ENCODE measurements around the gene DBF4B. TPM values are rescaled to one million over a fixed set of nuclear protein-coding genes. Genes with fewer than 3 reads are reported as not detected.
A peak's percentile ranks its signal among the peaks of the same experiment; 100 is the strongest.
"Not testable (repeated sequence)": the region's sequence is repeated elsewhere in the genome, so short reads cannot be mapped to it uniquely, and the experiment has no call there.

DBF4B gene
- total RNA-seq, 4 donors from 2014 or later: 1.9 to 5.3 (median 3.8) TPM

DNA sequence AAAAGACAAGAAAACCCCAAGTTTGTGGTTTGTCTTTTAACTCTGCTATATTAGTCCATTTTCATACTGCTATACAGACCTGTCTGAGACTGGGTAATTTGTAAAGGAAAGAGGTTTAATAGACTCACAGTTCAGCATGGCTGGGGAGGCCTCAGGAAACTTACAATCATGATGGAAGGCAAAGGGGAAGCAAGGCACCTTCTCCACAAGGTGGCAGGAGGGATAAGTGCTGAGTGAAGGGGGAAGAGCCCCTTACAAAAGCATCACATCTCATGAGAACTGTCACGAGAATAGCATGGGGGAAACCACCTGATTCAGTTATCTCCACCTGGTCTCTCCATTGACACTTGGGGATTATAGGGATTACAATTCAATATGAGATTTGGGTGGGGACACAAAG, 36.8 kb downstream of the DBF4B start:
- Histone ChIP-seq H3K4me3 (no peak overlapping the region), H3K27ac (no peak overlapping the region), H3K36me3 (peaks cover 0 to 35% (median 0%) of the 10 kb centered on the region in 3 donors), H3K9me3 (no peaks in the 10 kb centered on the region), H3K4me1 (no peaks in the 10 kb centered on the region), H3K27me3 (no peaks in the 10 kb centered on the region)
- DNase-seq: no peak
- 71 to 89% methylated on average over 1 of the region's 1 CpG for WGBS, 2 donors
- intact Hi-C loops (cut with DNase I): no loop called here
- no peak for TF ChIP-seq POLR2A (IDR thresholded peaks at IDR 0.05)
- TF ChIP-seq CTCF (IDR thresholded peaks at IDR 0.05): no peak

DNA sequence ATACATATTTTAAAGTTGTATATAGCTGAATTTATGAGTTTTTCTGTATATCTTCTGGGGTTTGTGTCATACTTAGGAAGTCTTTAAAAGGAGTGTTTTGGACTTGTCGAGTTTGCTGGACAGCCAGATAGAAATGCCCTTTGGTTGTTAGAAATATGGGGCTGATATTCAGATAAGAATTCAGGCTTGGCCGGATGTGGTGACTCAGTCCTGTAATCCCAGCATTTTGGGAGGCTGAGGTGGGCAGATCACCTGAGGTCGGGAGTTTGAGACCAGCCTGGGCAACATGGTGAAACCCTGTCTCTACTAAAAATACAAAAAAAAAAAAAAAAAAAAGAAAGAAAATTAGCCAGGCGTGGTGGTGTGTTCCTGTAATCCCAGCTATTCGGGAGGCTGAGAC, 37.3 kb downstream of the DBF4B start:
- DNase-seq; H3K4me1 ChIP-seq; H3K9me3 ChIP-seq; H3K4me3 ChIP-seq; H3K27me3 ChIP-seq; intact Hi-C loops (cut with DNase I); H3K27ac ChIP-seq: not testable (repeated sequence)
- WGBS, 2 donors: 92% methylated on average over 4 to 5 of the region's 5 CpGs
- peaks cover 0 to 39% (median 0%) of the 10 kb centered on the region in 3 donors for H3K36me3 ChIP-seq

DNA sequence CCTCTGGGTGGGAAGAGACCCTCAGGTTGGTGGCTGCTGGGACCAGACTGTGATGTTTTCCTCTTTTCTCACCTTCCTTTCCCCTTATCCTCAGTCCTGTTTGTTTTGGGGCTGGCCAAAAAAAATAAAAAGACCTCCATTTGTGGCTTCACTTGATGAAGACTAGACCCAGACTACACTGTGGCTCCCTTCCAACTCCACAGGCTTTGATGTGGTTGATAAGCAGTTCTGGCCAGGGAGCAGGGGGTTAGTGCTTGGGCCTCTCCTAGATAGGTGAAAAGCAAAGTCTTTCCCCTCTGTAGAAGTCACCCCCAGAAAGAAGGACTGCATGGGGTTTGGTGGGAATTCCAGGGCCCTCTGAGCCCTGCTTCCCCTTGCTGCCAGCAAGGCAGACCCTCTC, 39.1 kb downstream of the DBF4B start:
- Histone ChIP-seq H3K36me3 (peaks cover 0 to 43% (median 0%) of the 10 kb centered on the region in 3 donors), H3K4me3 (no peak overlapping the region), H3K4me1 (no peaks in the 10 kb centered on the region), H3K9me3 (no peaks in the 10 kb centered on the region), H3K27ac (no peak overlapping the region), H3K27me3 (no peaks in the 10 kb centered on the region)
- no peak for DNase-seq
- TF ChIP-seq CTCF (IDR thresholded peaks at IDR 0.05) (no peak), POLR2A (IDR thresholded peaks at IDR 0.05) (no peak)
- intact Hi-C loops (cut with DNase I): no loop called here

DNA sequence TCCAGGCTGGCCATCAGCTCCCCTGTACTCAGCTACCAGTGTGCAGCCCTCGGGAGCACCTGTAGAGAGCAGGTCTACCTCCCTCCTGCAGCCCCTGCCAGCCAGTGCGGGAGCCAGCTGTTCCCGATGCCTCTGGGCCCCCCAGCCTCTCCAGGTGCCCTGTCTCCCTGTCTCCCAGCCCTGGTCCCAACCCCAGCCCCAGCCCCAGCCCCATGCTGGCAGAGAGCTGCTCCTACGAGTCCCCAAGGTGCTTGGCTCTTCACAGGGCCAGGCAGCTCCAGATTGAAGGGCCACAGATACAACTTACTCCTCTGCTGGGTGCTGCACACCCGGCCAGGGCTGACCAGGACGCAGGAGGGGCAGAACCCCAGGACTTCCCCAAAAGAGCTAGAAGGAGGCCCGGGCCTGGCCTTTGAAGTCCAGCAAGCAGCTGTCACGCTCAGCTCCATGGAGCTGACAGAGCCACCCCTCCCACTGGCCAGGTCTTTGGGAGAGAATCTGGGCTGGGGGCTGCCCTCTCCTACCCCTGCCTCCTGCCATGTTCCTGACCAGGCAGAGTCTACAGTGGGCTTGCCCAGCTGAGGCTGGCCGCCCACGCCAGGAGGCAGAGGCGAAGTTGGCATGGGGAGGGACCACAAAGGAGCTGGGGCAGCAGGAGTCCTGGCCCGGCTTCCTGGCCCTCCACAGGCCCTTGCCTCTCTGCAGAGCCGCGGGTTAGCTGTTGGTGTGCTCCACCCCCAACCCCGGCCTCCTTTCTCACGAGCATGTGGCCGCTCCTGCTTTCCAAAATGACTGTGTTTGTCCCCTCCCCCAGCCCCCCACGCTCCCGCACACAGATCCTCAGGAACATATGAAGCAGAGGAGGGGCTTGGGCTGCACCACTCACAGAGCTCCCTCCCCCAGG, 40.9 kb downstream of the DBF4B start:
- peak overlapping the region in 2 of 4 donors; percentile 3 to 44 for H3K4me3 ChIP-seq

GRCh38 chr17:44749980-44750318, 41.5 kb downstream of the DBF4B start:
- no peaks in the 10 kb centered on the region for H3K9me3 ChIP-seq
- no peak for DNase-seq
- H3K4me3 ChIP-seq: peak overlapping the region in 2 of 4 donors; percentile 3 to 44
- TF ChIP-seq POLR2A (IDR thresholded peaks at IDR 0.05): no peak
- TF ChIP-seq CTCF (IDR thresholded peaks at IDR 0.05): no peak
- peaks cover 0 to 43% (median 0%) of the 10 kb centered on the region in 3 donors for H3K36me3 ChIP-seq
- WGBS, 2 donors: 71 to 77% methylated on average over 9 of the region's 9 CpGs
- H3K4me1 ChIP-seq: no peaks in the 10 kb centered on the region
- intact Hi-C loops (cut with DNase I): no loop called here
- no peak overlapping the region for H3K27ac ChIP-seq
- no peaks in the 10 kb centered on the region for H3K27me3 ChIP-seq

More for the DNA sequence above, 40.9 kb downstream of the DBF4B start:
- TF ChIP-seq POLR2A (IDR thresholded peaks at IDR 0.05) (no peak), CTCF (IDR thresholded peaks at IDR 0.05) (no peak)
- WGBS, 2 donors: 63 to 76% methylated on average over 3 to 5 of the region's 19 CpGs
- H3K36me3 ChIP-seq: peaks cover 0 to 43% (median 0%) of the 10 kb centered on the region in 3 donors
- H3K27ac ChIP-seq: no peak overlapping the region
- no peak for DNase-seq
- H3K9me3 ChIP-seq: no peaks in the 10 kb centered on the region
- H3K27me3 ChIP-seq: no peaks in the 10 kb centered on the region
- no peaks in the 10 kb centered on the region for H3K4me1 ChIP-seq
- intact Hi-C loops (cut with DNase I): no loop called here

Data from esophagus squamous epithelium (tissue), 5 donors.